Right cardiac atrium (tissue), 5 donors: ENCODE results near the gene CDS2. TPM values are rescaled to one million over a fixed set of nuclear protein-coding genes. Genes with fewer than 3 reads are reported as not detected.

Experiments
- ATAC-seq, 2 donors: fragments of 200-7000 bp; cut with Tn5 transposase; one replicate each; pipeline versions ENCODE4 v1.8.0 to v1.9.1; 2020; ENCODE audit warnings: moderate library complexity in 2 of 2, mild to moderate bottlenecking in 1 of 2
- DNase-seq, 3 donors: peaks; one replicate each; pipeline ENCODE4 v3.0.0-alpha.2; 2020
- H3K27ac ChIP-seq: one replicate; pipeline ENCODE4 v1.5.1; 2013; ENCODE audit warnings: mild to moderate bottlenecking, low read length, control low read depth, moderate library complexity
- H3K27me3 ChIP-seq: one replicate; pipeline ENCODE4 v1.6.1; 2013; ENCODE audit not compliant: control insufficient read depth, insufficient read depth
- H3K4me1 ChIP-seq: one replicate; pipeline ENCODE4 v1.6.1; 2013; ENCODE audit warnings: low read length; ENCODE audit not compliant: control insufficient read depth, insufficient read depth
- H3K4me3 ChIP-seq: one replicate; pipeline ENCODE4 v1.5.1; 2013; ENCODE audit warnings: low read length, control low read depth
- H3K9me3 ChIP-seq: one replicate; pipeline ENCODE4 v1.6.1; 2013; ENCODE audit warnings: low read length; ENCODE audit not compliant: control insufficient read depth
- WGBS: extraction: QIAGEN DNeasy Blood & Tissue Kit; methylation state at CpG from one replicate; pipeline ENCODE4 v1.1.7; 2013; 5-methylcytosine and 5-hydroxymethylcytosine counted together
- intact Hi-C, 4 donors: fragments of 100-400 bp; cut with DNase I; formaldehyde crosslinking; loops; one replicate each; pipeline versions ENCODE4 v1.11.0 to v1.14.0; 2022 to 2023
- polyA plus RNA-seq: library from polyadenylated mRNA; stranded (reverse); fragments of 200-250 nt; gene quantifications from one replicate; pipeline ENCODE4 v1.2.3, GENCODE V29; 2013
- total RNA-seq, 4 donors: library from RNA; stranded (reverse); fragmentation: NEBNext Ultra II Directional; extraction: Animal tissue kit (Norgen Biotek cat#: 25700); gene quantifications; one replicate each; pipeline ENCODE4 v1.2.1, GENCODE V29; 2021
- donor health status: healthy with polysubstance abuse.
- donor health status: DM: no; HTN: yes; CAD: no.
- donor health status: DM: no; HTN: no; CAD: no.
- donor health status: DM: no; HTN: yes; CAD: no; lungs with severe emphysema.
- donor health status: DM: yes; HTN: yes; CAD: no.

Gene CDS2
- total and polyA plus RNA-seq, 5 donors, result 29.1 to 98.6 (median 87.9) TPM

- intact Hi-C loops, result loop anchor here in 1 of 4 donors (10.0 kb wide), 1 partner anchor 461 kb away; no protein-coding TSS in a partner anchor
- no peak overlapping the region for H3K4me3 ChIP-seq
- 49% methylated on average over 4 of the region's 4 CpGs for WGBS
- H3K9me3 ChIP-seq, result no peaks in the 10 kb centered on the region
- H3K27ac ChIP-seq, result peak overlapping the region; percentile 26
- H3K27me3 ChIP-seq, result no peaks in the 10 kb centered on the region
- peaks cover 6% of the 10 kb centered on the region for H3K4me1 ChIP-seq
- DNase-seq (no peak), ATAC-seq (peak in 1 of 2 donors; percentile 15)
Measured at GRCh38 chr20:5215672-5216304, 89.0 kb downstream of the CDS2 start.

GRCh38 chr20:5216663-5217062 lies 89.9 kb downstream of the CDS2 start:
- ATAC-seq, result peak; percentile 64 to 79
- Histone ChIP-seq H3K4me3 (no peak overlapping the region), H3K9me3 (no peaks in the 10 kb centered on the region), H3K27me3 (no peaks in the 10 kb centered on the region), H3K4me1 (peaks cover 6% of the 10 kb centered on the region), H3K27ac (no peak overlapping the region)
- WGBS, result 55% methylated on average over 3 of the region's 3 CpGs
- DNase-seq, result peak in 2 of 3 donors; percentile 73 to 74
- intact Hi-C loops, result loop anchor here in 1 of 4 donors (10.0 kb wide), 1 partner anchor 462 kb away; no protein-coding TSS in a partner anchor

- Histone ChIP-seq H3K9me3 (no peaks in the 10 kb centered on the region), H3K4me3 (no peak overlapping the region), H3K27ac (no peak overlapping the region), H3K4me1 (peaks cover 6% of the 10 kb centered on the region), H3K27me3 (no peaks in the 10 kb centered on the region)
- no peak for ATAC-seq
- no peak for DNase-seq
- intact Hi-C loops, result loop anchor here in 1 of 4 donors (10.0 kb wide), 1 partner anchor 463 kb away; no protein-coding TSS in a partner anchor
- 93% methylated on average over 4 of the region's 4 CpGs for WGBS
Measured at GRCh38 chr20:5217616-5218015, 90.8 kb downstream of the CDS2 start.

GRCh38 chr20:5220321-5221060 lies 93.7 kb downstream of the CDS2 start:
- intact Hi-C loops, result loop anchor here in 1 of 4 donors (5.0 kb wide), 1 partner anchor 227 kb away; no protein-coding TSS in a partner anchor

GRCh38 chr20:5221061-5221430 lies 94.2 kb downstream of the CDS2 start:
- Histone ChIP-seq H3K4me3 (no peak overlapping the region), H3K4me1 (no peaks in the 10 kb centered on the region), H3K27me3 (no peaks in the 10 kb centered on the region), H3K27ac (no peak overlapping the region), H3K9me3 (no peaks in the 10 kb centered on the region)
- no peak for ATAC-seq
- WGBS, result 90% methylated on average over 4 of the region's 4 CpGs
- DNase-seq, result no peak
- intact Hi-C loops, result loop anchor here in 1 of 4 donors (5.0 kb wide), 1 partner anchor 226 kb away; no protein-coding TSS in a partner anchor

More at GRCh38 chr20:5220321-5221060, 93.7 kb downstream of the CDS2 start:
- no peak overlapping the region for H3K27ac ChIP-seq
- no peak overlapping the region for H3K4me3 ChIP-seq
- no peaks in the 10 kb centered on the region for H3K9me3 ChIP-seq
- no peak for DNase-seq
- H3K27me3 ChIP-seq, result no peaks in the 10 kb centered on the region
- no peak for ATAC-seq
- WGBS, result 60% methylated on average over 7 of the region's 7 CpGs
- H3K4me1 ChIP-seq, result peaks cover 4% of the 10 kb centered on the region

GRCh38 chr20:5222919-5223634 lies 96.3 kb downstream of the CDS2 start:
- WGBS, result 32% methylated on average over 11 of the region's 11 CpGs
- ATAC-seq, result peak; percentile 61 to 66
- Histone ChIP-seq H3K4me1 (no peaks in the 10 kb centered on the region), H3K9me3 (no peaks in the 10 kb centered on the region), H3K27me3 (no peaks in the 10 kb centered on the region), H3K4me3 (no peak overlapping the region), H3K27ac (no peak overlapping the region)
- intact Hi-C loops, result loop anchor here in 1 of 4 donors (5.0 kb wide), 1 partner anchor 224 kb away; no protein-coding TSS in a partner anchor
- DNase-seq, result peak; percentile 36 to 62 (median 62)

GRCh38 chr20:5230544-5230943 lies 103.7 kb downstream of the CDS2 start:
- Histone ChIP-seq H3K9me3 (no peaks in the 10 kb centered on the region), H3K27ac (no peak overlapping the region), H3K4me3 (no peak overlapping the region), H3K4me1 (no peaks in the 10 kb centered on the region), H3K27me3 (no peaks in the 10 kb centered on the region)
- ATAC-seq, result no peak
- 45% methylated on average over 4 of the region's 4 CpGs for WGBS
- intact Hi-C loops, result loop anchor here in 1 of 4 donors (10.0 kb wide), 1 partner anchor 64 kb away; no protein-coding TSS in a partner anchor
- DNase-seq, result no peak

GRCh38 chr20:5234158-5234557 lies 107.3 kb downstream of the CDS2 start:
- H3K27ac ChIP-seq, result no peak overlapping the region
- no peaks in the 10 kb centered on the region for H3K9me3 ChIP-seq
- no peaks in the 10 kb centered on the region for H3K27me3 ChIP-seq
- DNase-seq (no peak), ATAC-seq (no peak)
- 38% methylated on average over 1 of the region's 1 CpG for WGBS
- H3K4me3 ChIP-seq, result no peak overlapping the region
- intact Hi-C loops, result loop anchor here in 1 of 4 donors (10.0 kb wide), 1 partner anchor 61 kb away; no protein-coding TSS in a partner anchor
- no peaks in the 10 kb centered on the region for H3K4me1 ChIP-seq

- intact Hi-C loops, result loop anchor here in 1 of 4 donors (10.0 kb wide), 1 partner anchor 60 kb away; no protein-coding TSS in a partner anchor
- WGBS, result 56% methylated on average over 1 of the region's 1 CpG
- H3K9me3 ChIP-seq, result no peaks in the 10 kb centered on the region
Measured at GRCh38 chr20:5234978-5235377, 108.2 kb downstream of the CDS2 start.

More at GRCh38 chr20:5234978-5235377, 108.2 kb downstream of the CDS2 start:
- DNase-seq, result no peak
- no peaks in the 10 kb centered on the region for H3K27me3 ChIP-seq
- no peaks in the 10 kb centered on the region for H3K4me1 ChIP-seq
- H3K27ac ChIP-seq, result no peak overlapping the region
- no peak for ATAC-seq
- no peak overlapping the region for H3K4me3 ChIP-seq
